ENCODE results near the gene COX11. TPM values are rescaled to one million over a fixed set of nuclear protein-coding genes. Genes with fewer than 3 reads are reported as not detected.
A peak's percentile ranks its signal among the peaks of the same experiment; 100 is the strongest.

COX11 gene, protein sequence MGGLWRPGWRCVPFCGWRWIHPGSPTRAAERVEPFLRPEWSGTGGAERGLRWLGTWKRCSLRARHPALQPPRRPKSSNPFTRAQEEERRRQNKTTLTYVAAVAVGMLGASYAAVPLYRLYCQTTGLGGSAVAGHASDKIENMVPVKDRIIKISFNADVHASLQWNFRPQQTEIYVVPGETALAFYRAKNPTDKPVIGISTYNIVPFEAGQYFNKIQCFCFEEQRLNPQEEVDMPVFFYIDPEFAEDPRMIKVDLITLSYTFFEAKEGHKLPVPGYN
- 57.0 and 63.8 TPM in 2 replicates for total RNA-seq

DNA sequence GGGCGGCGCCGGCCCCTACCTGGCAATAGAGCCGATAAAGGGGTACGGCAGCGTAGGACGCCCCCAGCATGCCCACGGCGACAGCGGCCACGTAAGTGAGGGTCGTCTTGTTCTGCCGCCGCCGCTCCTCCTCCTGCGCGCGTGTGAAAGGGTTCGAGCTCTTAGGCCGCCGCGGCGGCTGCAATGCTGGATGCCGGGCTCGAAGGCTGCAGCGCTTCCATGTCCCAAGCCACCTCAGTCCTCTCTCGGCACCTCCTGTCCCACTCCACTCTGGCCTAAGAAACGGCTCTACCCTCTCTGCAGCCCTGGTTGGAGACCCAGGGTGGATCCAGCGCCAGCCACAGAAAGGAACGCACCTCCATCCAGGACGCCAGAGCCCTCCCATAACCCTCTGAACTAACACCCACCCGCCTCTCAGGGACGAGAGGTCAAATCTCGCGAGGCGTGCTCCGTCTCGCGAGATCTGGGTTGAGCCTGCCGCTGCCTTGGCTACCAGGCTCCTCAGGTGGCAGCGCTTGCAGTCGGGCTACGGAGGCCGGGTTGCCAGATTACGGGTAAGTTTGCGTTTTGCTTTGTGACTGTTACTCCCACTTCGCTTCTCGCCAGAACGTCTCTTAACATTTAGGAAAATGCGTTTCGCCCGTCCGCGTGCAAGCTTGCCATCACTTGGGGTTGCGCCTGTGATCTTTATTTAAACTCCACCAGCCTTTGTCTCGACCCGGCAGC is at the start of gene COX11, which contains the start of gene STXBP4:
COX11 (minus strand) TSS at position 393 of the 726 bp plus-strand sequence; CDS start at position 385, 8 bp downstream.
STXBP4 (plus strand) TSS at position 504 of the 726 bp plus-strand sequence. CDS start 17,455 bp downstream, outside the sequence.
- DNase-seq, result peak; percentile 98

DNA sequence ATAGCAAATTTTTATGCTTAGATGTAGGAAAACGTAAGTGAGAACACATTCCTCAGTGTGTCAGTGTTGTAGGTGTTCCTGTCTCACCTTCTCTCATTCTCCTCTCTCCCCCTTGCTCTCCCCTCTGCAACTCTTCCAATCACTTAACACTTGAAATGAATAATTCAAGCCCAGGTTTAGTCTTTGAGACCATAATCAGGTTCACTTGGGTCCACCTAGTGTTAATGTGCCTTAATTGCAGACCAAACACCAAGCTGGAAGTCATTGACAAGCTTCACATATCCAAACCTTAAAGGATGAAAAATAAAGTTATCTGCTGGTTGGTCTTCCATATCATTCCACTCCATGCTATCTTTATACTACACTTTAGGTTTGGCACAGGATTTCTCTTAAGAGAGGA is 37.1 kb upstream of the COX11 start:
- DNase-seq, result peak; percentile 38

DNA sequence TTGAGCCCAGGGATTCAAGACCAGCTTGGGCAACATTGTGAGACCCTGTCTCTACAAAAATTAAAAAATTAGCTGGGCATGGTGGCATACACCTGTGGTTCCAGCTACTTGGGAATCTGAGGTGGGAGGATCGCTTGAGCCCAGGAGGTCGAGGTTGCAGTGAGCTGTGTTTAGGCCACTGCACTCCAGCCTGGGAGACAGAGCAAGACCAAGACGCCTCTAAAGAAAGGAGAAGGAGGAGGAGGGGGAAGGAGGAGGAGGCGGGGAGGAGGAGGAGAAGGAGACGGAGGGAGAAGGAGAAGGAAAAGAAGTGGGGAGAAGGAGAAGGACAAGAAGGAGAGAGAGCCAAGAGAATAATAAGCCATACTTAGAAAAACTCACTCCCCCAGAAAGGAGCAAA is 36.0 kb upstream of the COX11 start:
- no peak for DNase-seq

GRCh38 chr17:55002458-55002857 is 34.0 kb upstream of the COX11 start:
- DNase-seq, result peak; percentile 4

DNA sequence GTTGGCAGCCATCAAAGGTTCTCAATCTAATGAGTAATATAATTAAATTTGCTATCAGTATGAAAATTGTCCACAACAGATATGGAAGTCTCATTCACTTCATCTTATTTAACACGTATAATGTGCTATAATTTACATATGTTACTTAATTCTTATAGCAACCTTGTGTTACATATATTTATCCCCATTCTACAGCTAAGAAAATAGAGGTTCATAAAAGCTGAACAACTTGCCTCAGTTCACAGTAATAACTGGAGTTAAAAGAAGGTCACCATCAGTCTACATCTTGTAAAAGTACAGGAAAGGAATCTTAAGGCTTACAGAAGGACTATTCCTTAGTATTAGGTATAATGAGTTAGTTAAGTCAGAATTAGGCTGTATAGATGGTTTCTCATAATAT is 28.0 kb upstream of the COX11 start:
- DNase-seq, result no peak

- peak; percentile 75 for DNase-seq
These were observed 24.6 kb upstream of the COX11 start for GRCh38 chr17:54992797-54993639.

- DNase-seq, result no peak
These were observed 23.1 kb upstream of the COX11 start for GRCh38 chr17:54991567-54991966.

DNA sequence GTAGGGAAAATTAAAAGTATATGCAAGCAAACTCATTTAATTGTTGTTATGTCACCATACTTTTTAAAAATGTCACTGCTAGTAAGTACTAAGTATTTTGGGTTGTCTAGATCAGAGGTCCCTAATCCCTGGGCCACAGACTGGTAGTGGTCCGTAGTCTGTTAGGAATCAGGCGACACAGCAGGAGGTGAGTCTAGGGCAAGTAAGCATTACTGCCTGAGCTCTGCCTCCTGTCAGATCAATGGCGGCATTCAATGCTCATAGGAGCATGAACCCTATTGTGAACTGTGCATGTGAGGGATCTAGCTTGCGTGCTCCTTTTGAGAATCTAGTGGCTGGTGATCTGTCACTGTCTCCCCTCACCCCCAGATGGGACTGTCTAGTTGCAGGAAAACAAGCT is 21.7 kb upstream of the COX11 start:
- no peak for DNase-seq

GRCh38 chr17:54985476-54985875 is 17.0 kb upstream of the COX11 start:
- DNase-seq, result peak; percentile 7

- DNase-seq, result no peak
These were observed 14.8 kb upstream of the COX11 start for GRCh38 chr17:54983260-54983659.

- DNase-seq, result peak; percentile 61
These were observed 13.9 kb upstream of the COX11 start for GRCh38 chr17:54982399-54982798.

DNA sequence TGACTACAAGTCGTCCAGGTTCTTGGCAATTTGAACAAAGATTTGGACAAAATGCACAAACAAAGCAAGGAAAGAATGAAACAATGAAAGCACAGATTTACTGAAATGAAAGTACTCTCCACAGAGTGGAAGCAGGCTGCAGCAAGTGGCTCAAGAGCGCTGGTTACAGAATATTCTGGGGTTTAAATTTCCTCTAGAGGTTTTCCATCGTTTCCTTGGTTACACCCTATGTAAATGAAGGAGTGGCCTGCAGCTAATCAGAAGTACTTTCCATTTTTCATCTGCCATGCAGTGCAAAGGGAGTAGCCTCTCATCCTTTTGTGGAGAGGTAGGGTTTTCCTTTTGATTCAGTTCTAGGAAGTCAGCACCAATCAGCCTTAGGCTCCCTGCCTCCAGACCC is 11.9 kb upstream of the COX11 start:
- DNase-seq, result no peak

DNA sequence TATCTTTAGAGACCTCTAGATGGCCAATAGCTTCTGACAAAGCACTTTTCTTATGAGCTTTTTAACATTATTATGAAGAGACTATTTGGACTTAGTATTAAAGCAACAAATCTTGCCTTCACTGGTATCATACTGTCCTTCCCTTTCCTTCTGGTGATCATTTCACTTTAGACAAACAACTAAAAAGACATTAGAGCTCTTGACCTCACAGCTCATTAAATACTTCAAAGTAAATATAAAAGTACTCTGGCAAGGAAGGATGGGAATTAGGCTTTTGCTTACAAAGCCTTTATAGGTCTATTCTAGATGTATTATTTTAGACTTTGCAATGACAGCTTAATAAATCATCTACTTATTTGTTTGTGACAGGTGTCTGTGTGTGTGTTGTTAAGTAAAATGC is 11.2 kb upstream of the COX11 start:
- no peak for DNase-seq

DNA sequence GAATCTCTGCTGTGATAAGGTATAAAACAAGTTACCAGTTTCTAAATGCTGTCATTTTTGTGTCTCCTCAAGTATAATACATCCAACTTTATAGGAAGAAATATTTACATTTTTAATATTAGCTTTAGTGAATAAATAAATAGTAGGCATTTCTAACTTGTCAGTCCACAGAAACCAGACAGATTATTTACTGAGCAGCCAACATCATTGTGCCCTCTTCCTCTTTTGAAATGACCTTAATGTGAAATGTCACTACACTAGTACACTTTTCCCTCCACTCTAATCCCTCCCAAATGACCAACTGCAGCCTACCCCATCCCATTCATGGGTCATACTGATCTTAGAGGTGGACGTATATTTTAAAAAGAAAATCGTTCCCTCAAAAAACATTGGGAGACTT is 9.3 kb upstream of the COX11 start:
- no peak for DNase-seq

DNA sequence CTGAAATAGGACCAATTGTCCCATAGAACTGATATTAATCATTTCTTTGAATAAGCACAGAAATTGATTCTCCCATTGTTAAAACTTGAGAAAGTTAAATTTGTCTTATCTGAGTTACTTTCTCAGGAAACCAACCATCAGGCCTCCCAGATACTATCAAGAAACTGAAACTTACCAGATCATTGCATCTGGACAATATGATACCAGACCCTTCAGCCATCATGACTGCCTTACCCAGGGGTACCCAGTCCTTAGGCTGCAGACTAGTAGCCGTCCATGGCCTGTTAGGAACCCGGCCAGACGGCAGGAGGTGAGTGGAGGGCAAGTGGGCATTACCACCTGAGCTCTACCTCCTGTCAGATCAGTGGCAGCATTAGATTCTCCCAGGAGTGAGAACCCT is 7.9 kb upstream of the COX11 start:
- DNase-seq, result no peak

DNA sequence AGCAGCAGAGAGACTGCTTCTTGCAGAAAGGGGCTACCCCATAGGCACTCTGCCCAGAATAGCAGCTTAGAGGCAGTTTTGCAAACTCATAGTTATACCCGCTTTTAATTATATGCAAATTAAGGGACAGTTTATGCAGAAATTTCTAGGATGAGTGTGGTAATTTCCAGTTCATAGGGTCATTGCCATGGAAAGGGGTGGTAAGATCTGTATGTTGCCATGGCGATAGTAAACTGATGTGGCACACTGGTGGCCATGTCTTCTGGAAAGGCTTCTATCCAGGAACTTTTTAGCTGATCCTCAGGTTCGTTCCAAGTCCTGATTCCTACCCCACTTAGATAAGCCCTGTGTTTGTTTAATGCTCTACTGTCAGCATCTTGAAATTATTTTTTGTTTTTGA is 6.3 kb upstream of the COX11 start:
- no peak for DNase-seq

GRCh38 chr17:54972406-54973138 is 4.1 kb upstream of the COX11 start:
- no peak for DNase-seq

- DNase-seq, result no peak
These were observed 3.4 kb upstream of the COX11 start for GRCh38 chr17:54971901-54972300.

DNA sequence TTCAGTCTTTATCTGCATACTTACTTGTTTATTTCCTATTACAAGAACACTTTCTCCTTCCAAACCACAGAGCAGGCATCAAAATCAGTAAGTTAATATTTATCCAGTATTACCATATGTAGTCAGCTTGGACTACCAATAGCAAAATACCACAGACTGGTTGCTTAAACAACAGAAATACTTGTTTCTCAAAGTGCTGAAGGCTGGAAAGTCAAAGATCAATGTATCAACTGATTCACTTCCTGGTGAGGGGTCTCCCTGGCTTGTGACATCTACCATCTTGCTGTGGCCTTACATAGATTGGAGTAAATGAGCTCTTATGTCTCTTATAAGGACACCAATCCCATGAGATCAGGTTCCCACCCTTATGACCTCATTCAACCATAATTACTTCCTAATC is 2.7 kb upstream of the COX11 start:
- no peak for DNase-seq

GRCh38 chr17:54969658-54970572 is 1.5 kb upstream of the COX11 start:
- no peak for DNase-seq

- peak; percentile 62 for DNase-seq
These were observed 506 bp upstream of the COX11 start for GRCh38 chr17:54968988-54969332.
